Ishikawa (cell line): ENCODE data around the gene TIFAB.

Experiments
- CEBPB ChIP-seq: IDR thresholded peaks from 2 replicates; pipeline ENCODE4 v1.6.1; 2012
- CREB1 ChIP-seq: IDR thresholded peaks from 2 replicates; pipeline ENCODE4 v1.6.1; 2012; ENCODE audit warnings: low read depth
- EGR1 ChIP-seq: IDR thresholded peaks from 2 replicates; pipeline ENCODE4 v1.6.1; 2012
- EP300 ChIP-seq: IDR thresholded peaks from 2 replicates; pipeline ENCODE4 v1.6.1; 2012; ENCODE audit warnings: borderline replicate concordance
- FOXM1 ChIP-seq: IDR thresholded peaks from 2 replicates; pipeline ENCODE4 v1.6.1; 2012; ENCODE audit warnings: low read depth, borderline replicate concordance
- NFIC ChIP-seq: IDR thresholded peaks from 2 replicates; pipeline ENCODE4 v1.6.1; 2012
- RAD21 ChIP-seq: IDR thresholded peaks from 2 replicates; pipeline ENCODE4 v1.6.1; 2012; ENCODE audit warnings: low read depth
- TAF1 ChIP-seq: IDR thresholded peaks from 2 replicates; pipeline ENCODE4 v1.6.1; 2012; ENCODE audit warnings: low read depth, mild to moderate bottlenecking
- TCF12 ChIP-seq: IDR thresholded peaks from 2 replicates; pipeline ENCODE4 v1.6.1; 2012; ENCODE audit warnings: low read depth
- TEAD4 ChIP-seq: IDR thresholded peaks from 2 replicates; pipeline ENCODE4 v1.6.1; 2012
- YY1 ChIP-seq: IDR thresholded peaks from 2 replicates; pipeline ENCODE4 v1.6.1; 2012; ENCODE audit warnings: low read depth
- ZBTB7A ChIP-seq: IDR thresholded peaks from 2 replicates; pipeline ENCODE4 v1.6.1; 2012; ENCODE audit warnings: low read depth
- TF ChIP-seq, protein P1 (sequence below): IDR thresholded peaks from 2 replicates; pipeline ENCODE4 v1.6.1; 2012
- TF ChIP-seq, protein P2 (sequence below): IDR thresholded peaks from 2 replicates; pipeline ENCODE4 v1.6.1; 2012
- TF ChIP-seq, protein P3 (sequence below): IDR thresholded peaks from 2 replicates; pipeline ENCODE4 v1.6.1; 2012; ENCODE audit warnings: low read depth, mild to moderate bottlenecking

Gene TIFAB

DNA sequence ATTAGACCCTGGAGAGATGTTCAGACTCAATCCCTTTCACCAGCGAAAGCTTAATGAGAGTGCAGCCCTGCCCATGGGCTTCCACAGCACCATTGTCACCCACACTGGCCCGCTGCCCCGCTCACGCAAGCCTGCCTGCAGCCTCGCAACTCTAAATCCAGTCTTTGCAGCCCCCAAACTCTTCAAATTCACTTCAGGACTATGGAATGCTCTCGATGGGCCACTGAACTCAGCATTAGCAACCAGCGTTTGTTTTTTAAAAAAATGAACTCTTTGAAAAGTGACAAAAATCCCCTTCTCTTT, 22.1 kb downstream of the TIFAB start:
- no peak for TF ChIP-seq TAF1
- no peak for TF ChIP-seq ZBTB7A
- no peak for TF ChIP-seq FOXM1
- no peak for TF ChIP-seq YY1
- TF ChIP-seq, protein P1, sequence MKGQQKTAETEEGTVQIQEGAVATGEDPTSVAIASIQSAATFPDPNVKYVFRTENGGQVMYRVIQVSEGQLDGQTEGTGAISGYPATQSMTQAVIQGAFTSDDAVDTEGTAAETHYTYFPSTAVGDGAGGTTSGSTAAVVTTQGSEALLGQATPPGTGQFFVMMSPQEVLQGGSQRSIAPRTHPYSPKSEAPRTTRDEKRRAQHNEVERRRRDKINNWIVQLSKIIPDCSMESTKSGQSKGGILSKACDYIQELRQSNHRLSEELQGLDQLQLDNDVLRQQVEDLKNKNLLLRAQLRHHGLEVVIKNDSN = no peak
- no peak for TF ChIP-seq CEBPB
- TF ChIP-seq, protein P2, sequence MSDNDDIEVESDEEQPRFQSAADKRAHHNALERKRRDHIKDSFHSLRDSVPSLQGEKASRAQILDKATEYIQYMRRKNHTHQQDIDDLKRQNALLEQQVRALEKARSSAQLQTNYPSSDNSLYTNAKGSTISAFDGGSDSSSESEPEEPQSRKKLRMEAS = no peak
- TF ChIP-seq CREB1 = no peak
- no peak for TF ChIP-seq TCF12
- TF ChIP-seq RAD21 = no peak
- TF ChIP-seq TEAD4 = no peak
- TF ChIP-seq, protein P3, sequence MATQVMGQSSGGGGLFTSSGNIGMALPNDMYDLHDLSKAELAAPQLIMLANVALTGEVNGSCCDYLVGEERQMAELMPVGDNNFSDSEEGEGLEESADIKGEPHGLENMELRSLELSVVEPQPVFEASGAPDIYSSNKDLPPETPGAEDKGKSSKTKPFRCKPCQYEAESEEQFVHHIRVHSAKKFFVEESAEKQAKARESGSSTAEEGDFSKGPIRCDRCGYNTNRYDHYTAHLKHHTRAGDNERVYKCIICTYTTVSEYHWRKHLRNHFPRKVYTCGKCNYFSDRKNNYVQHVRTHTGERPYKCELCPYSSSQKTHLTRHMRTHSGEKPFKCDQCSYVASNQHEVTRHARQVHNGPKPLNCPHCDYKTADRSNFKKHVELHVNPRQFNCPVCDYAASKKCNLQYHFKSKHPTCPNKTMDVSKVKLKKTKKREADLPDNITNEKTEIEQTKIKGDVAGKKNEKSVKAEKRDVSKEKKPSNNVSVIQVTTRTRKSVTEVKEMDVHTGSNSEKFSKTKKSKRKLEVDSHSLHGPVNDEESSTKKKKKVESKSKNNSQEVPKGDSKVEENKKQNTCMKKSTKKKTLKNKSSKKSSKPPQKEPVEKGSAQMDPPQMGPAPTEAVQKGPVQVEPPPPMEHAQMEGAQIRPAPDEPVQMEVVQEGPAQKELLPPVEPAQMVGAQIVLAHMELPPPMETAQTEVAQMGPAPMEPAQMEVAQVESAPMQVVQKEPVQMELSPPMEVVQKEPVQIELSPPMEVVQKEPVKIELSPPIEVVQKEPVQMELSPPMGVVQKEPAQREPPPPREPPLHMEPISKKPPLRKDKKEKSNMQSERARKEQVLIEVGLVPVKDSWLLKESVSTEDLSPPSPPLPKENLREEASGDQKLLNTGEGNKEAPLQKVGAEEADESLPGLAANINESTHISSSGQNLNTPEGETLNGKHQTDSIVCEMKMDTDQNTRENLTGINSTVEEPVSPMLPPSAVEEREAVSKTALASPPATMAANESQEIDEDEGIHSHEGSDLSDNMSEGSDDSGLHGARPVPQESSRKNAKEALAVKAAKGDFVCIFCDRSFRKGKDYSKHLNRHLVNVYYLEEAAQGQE = no peak
- TF ChIP-seq NFIC = no peak
- no peak for TF ChIP-seq EP300
- no peak for TF ChIP-seq EGR1

GRCh38 chr5:135429301-135430134, 22.6 kb downstream of the TIFAB start:
- TF ChIP-seq EP300 (no peak), CREB1 (no peak), TAF1 (no peak), NFIC (no peak), CEBPB (no peak)
- TF ChIP-seq, protein P3 = no peak

DNA sequence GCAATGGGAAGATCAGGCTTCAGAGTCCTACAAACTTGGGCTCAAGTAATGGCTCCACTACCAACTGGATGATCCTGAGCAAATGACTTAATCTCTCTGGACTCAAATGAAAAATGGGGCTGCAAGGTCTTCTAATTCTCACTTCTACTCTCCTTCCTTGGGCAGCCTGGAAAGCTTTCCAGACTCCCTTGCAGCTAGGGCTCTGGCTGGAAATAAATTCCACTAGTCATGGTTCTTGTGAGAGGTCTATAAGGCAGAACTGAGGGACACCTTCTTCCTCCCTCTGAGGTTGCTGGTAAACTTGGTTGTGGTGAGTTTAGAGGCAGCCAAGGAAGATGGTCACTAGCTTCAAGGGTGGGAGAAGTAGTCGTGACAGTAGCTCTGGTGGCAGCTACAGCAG, 23.6 kb downstream of the TIFAB start:
- TF ChIP-seq ZBTB7A = no peak
- TF ChIP-seq, protein P3 = no peak
- no peak for TF ChIP-seq NFIC
- TF ChIP-seq CEBPB = no peak
- TF ChIP-seq EP300 = no peak
- no peak for TF ChIP-seq TAF1
- no peak for TF ChIP-seq RAD21
- no peak for TF ChIP-seq CREB1
- TF ChIP-seq EGR1 = no peak
- TF ChIP-seq TCF12 = no peak
- TF ChIP-seq, protein P2 = no peak
- no peak for TF ChIP-seq FOXM1
- TF ChIP-seq, protein P1 = no peak
- no peak for TF ChIP-seq TEAD4
- no peak for TF ChIP-seq YY1
